GM12892 (cell line): ENCODE measurements around the gene SUV39H2.

Experiments
- POLR2A ChIP-seq: IDR thresholded peaks from 2 replicates; pipeline ENCODE4 v1.6.1; 2011; ENCODE audit warnings: low read depth, low read length, control low read depth
- POLR2AphosphoS5 ChIP-seq: IDR thresholded peaks from 2 replicates; pipeline ENCODE4 v1.6.1; 2011; ENCODE audit warnings: low read depth, low read length, control low read depth
- TAF1 ChIP-seq: IDR thresholded peaks from 2 replicates; pipeline ENCODE4 v1.6.1; 2011; ENCODE audit warnings: low read depth, mild to moderate bottlenecking, control low read depth, low read length, borderline replicate concordance

GRCh38 chr10:14884082-14884481, 5.4 kb downstream of the SUV39H2 start:
- TF ChIP-seq POLR2A = no peak
- no peak for TF ChIP-seq POLR2AphosphoS5
- TF ChIP-seq TAF1 = no peak
